ENCODE measurements around the gene AUTS2.

Gene AUTS2

GRCh38 chr7:70545214-70545613 lies 946.9 kb downstream of the AUTS2 start:
- DNase-seq: no peak

- no peak for DNase-seq
Measured at GRCh38 chr7:70552141-70552540, 953.9 kb downstream of the AUTS2 start.

GRCh38 chr7:70553364-70553763 lies 955.1 kb downstream of the AUTS2 start:
- DNase-seq: no peak

- no peak for DNase-seq
Measured at GRCh38 chr7:70554646-70555045, 956.4 kb downstream of the AUTS2 start.

GRCh38 chr7:70556761-70557160 lies 958.5 kb downstream of the AUTS2 start:
- DNase-seq: no peak

- DNase-seq: no peak
Measured at GRCh38 chr7:70557338-70557737, 959.1 kb downstream of the AUTS2 start.

- DNase-seq: no peak
Measured at GRCh38 chr7:70559815-70560214, 961.5 kb downstream of the AUTS2 start.

DNA sequence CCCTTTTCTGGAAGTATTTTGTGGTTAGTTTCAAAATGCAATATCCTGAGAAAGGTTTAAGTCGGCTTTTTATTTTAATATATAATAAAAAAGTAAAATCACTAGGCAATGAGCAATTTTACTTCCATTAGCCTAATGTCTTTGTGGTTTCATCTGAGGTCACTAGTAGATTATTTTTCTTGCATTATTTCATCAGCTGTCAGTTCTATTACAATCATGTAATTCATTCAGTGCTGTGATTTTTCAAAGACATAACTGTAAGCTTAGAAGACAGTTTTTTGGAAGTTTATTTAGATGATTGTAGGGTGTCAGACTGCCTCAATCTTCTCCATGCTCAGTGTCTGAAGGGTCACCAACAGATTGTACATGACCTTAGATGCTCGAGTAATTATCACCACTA lies 965.7 kb downstream of the AUTS2 start:
- no peak for DNase-seq

GRCh38 chr7:70565721-70566370 lies 967.6 kb downstream of the AUTS2 start:
- no peak for DNase-seq

DNA sequence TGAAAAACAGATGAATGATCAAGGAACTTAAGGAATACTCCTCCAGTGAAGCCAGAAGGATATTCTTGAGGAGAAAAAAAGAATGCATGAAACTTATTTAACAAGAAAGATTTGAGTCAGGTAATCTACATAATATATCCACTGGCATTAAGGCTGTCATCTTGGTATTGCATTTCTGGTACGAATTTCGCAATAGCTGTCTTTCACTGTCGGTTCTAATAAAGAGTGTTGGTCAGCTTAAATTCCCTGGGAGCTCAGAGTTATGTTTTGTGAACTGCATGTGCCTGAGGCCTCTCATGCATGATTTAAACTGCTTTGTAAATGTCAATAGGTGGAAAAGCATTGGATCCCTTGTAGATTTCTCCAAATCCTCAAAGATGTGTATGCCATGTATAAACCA lies 968.4 kb downstream of the AUTS2 start:
- no peak for DNase-seq

DNA sequence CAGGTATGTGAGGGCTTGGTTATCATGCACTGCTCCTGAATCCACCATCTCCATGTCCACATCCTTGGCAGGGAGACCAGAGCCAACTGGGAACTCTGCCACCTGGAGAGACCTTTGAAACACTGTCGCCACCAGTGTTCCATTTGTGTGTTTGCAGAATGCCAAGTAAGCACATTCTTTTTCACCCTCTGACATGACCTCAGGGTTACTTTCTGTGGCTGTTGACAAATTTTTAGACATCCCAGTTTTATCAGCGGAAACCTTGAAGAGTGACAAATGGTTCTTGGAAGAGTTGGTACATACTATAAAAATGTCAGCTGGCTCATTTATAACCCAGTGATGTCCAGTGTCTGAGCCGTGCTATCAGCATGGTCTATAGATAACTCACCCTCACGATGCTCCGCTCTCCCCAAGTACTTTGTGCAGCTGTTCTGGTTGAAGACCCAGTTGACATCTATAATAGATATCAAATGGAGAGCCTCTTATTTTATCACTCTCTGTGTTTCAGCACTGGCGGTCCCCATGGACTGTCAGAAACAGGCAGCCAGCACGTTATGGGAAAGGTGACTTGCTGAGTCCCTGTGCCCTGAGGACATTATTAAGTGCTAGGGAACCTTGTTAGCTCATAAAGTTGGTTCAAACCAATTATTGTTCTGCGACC lies 970.5 kb downstream of the AUTS2 start:
- no peak for DNase-seq

DNA sequence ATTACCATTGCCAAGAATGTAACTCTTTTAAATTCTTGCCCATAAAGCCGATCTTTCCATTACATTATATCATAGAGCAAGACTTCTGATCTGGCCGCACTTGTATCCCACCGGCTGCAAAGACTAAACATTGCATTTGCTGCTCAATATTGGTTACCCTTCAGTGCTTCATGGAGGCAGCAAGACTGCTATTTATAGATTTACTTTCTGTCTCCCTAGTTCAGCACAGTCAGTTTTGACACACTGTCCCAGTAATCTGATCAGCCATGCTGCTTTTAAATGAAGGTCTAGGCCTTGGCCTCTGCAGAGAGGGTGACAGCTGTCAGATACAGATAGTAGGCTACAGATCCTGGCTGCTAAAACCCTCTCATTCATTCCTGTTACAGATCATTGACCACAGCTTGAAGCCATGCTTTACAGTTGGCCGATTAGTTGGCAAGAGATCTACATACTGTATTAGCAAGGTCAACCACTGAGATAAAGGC lies 971.1 kb downstream of the AUTS2 start:
- DNase-seq: no peak

DNA sequence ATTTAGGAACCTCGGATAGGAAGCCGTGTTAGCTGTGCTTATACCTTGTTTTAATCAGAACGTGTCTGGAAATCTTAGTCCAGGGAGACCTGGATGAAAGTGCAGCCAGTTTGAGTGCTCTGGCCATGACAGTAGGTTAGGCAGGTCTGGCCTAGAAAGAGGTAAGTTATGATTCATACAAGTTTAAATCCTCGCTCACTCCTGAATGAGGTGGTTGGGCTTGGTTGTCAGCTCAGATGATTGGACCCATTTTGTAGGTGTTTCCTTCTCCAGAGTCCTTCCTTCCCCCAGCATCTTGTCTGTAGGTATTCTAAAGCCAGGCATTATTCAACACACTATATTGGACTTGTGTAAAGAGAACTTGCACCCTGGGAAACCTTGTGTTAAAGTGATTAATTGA lies 971.8 kb downstream of the AUTS2 start:
- DNase-seq: no peak

GRCh38 chr7:70570961-70571360 lies 972.7 kb downstream of the AUTS2 start:
- no peak for DNase-seq

DNA sequence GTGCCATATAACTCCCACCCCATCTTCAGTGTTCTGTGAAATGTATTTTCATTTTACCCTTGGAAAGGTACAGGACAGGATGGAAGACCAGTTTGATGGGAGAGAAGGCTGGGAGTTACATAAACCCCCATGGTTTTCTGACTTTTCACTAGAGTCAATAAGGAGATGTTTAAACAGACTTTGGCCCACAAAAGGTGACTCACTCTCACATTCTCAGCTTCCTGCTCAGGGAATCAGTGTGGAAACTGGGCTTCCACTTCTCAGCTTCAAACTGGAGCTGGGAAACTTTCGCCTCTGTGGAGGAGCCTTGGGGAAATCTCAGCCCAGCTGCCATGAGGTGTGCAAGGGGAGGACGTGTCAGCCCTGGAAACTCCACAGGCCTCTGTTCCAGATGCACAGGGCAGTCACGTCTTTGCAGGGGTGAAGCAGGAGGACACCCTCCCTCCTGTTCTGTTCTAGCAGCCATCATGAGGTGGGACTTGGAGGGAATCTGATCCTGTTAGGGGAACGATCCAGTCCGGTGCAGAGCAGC lies 973.2 kb downstream of the AUTS2 start:
- no peak for DNase-seq

DNA sequence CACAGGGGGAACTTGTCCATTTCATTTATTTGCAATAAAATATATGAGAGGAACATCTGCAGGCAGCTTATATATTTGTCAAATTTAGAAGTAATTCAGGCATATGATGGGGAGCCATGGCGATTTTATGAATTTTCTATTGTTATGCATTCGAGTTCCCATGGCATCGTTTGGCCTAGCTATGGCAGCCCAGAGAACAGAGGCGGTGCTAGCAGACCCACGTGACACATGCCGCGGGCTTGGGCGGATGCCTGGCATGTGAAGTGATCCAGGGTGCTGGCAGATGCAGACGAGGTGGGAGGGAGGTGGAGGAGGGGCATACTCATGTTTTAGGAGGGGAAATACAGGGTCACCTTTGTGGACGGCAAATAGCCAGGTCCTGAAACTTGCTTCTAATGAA lies 973.7 kb downstream of the AUTS2 start:
- no peak for DNase-seq

- no peak for DNase-seq
Measured at GRCh38 chr7:70572571-70572970, 974.3 kb downstream of the AUTS2 start.

- no peak for DNase-seq
Measured at GRCh38 chr7:70573071-70573661, 974.9 kb downstream of the AUTS2 start.

GRCh38 chr7:70573696-70574095 lies 975.4 kb downstream of the AUTS2 start:
- DNase-seq: no peak

- DNase-seq: no peak
Measured at GRCh38 chr7:70574314-70574834, 976.1 kb downstream of the AUTS2 start.

- DNase-seq: no peak
Measured at GRCh38 chr7:70574970-70575799, 976.9 kb downstream of the AUTS2 start.

- no peak for DNase-seq
Measured at GRCh38 chr7:70577078-70577477, 978.8 kb downstream of the AUTS2 start.

GRCh38 chr7:70578131-70578530 lies 979.9 kb downstream of the AUTS2 start:
- DNase-seq: no peak

Measured in stimulated activated CD4-positive, alpha-beta T cell treated with anti-CD3 and anti-CD28 coated beads, Interleukin-4, amount 100 ng/mL, for 24 hours (primary cell).